Amniotic epithelial cell (primary cell): ENCODE measurements around the gene PLXDC2.
A peak's percentile ranks its signal among the peaks of the same experiment; 100 is the strongest.

ENCODE experiments used
- DNase-seq: peaks from one replicate; pipeline ENCODE4 v3.0.0-alpha.2; 2010; ENCODE audit warnings: low read depth

The PLXDC2 gene

DNA sequence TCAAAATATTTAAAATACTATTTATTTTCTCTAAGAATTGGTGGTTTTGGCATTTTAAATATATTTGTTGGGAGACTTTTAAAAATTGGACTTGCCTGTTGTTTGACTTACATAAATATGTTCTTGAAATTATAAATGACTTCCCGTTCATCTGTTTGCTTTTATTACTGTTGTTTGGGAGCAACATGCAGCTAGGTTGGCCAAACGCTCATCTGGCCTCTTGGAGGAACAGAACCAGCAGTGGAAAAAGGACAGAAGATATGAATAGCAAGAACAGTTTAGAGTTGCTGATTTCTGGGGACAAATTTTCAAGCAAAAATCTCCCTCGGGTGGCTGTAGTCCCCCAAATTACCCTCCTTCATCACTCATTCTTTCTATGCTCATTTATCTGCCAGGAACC lies 41.6 kb downstream of the PLXDC2 start:
- DNase-seq = no peak

DNA sequence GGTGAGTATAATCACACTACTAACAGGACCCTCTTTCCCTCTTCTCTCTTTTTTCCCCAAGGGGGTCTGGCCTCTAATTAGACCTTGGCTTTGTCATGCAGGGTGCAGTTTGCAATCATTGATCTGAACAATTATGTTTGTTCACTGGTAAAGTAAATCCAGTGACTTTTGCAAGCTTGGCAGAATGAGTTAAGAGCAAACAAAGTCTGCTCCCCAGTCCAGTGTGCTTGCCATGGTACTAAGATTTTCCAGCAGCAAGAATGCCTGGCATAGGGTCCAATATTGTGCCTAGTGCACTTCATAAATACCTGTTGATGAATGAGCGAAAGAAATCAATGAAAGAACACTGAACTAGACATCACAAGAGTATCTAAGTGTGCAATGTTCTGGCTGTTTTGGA lies 43.9 kb downstream of the PLXDC2 start:
- no peak for DNase-seq

DNA sequence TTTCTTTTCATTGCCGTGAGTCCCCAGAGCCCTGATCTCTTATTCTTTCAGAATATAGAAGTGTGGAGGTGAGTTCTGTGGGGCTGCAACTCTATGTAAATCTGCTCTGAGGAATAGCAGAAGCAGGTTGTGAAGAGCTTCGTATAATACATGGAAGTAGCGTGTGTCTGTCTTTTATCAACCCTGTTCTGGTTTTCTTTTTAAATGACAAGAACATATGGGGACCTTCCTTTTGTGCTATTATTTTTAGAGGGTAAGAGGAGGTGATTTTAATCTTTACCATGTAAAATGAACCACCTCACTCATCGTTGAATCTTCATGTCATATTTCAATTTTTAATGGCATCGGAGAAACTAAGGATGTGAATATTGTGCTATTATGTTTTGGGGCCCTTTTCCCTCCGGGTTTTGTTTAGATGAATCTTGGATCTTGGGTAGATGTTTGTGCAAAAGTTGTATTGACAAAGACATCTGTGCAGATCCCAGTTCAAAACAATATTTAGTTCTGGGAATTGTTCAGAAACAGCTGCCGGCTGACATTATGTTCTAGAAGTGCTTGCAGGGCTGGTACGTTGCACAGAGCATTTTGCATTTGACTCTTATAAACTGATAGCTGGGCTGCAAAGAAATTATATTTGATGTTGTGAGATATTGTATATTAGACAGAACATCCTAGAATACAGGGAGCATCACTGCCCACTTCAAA lies 46.7 kb downstream of the PLXDC2 start:
- DNase-seq = no peak

DNA sequence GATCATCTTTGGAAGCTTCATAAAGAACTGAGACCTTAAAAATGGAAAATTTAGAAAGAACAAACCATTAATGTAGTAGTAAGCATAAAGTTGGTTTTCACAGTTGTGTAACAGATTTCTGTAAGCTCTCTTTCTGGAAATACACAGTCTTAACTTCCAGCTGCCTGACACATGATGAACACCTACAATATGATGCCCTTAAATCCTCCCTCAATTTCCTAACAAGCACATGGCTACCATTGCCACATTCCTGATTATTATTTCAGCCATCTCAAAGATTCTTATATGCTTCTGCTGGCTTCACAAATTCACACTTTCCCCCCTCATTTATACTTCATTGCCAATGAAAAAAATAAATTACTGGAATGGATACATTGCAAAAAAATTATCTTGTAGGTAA lies 49.4 kb downstream of the PLXDC2 start:
- peak; percentile 23 for DNase-seq

DNA sequence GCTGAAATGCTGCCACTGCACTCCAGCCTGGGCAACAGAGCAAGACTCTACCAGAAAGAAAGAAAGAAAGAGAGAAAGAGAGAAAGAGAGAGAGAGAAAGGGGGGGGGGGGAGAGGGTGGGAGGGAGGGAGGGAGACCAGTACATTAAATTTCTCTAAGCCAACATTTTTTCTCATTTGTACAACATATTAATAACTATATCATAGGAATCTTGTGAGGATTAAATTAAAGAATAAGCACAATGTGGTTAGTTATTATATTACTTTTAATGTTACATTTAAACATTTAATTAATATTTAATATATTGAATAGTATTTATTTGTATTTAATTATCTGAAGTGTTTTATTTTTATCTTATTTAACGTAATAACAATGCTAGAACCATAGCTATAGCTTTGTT lies 53.1 kb downstream of the PLXDC2 start:
- DNase-seq = no peak

- no peak for DNase-seq
These were observed 56.5 kb downstream of the PLXDC2 start for GRCh38 chr10:19872504-19873271.

- DNase-seq = no peak
These were observed 58.0 kb downstream of the PLXDC2 start for GRCh38 chr10:19874190-19874589.

DNA sequence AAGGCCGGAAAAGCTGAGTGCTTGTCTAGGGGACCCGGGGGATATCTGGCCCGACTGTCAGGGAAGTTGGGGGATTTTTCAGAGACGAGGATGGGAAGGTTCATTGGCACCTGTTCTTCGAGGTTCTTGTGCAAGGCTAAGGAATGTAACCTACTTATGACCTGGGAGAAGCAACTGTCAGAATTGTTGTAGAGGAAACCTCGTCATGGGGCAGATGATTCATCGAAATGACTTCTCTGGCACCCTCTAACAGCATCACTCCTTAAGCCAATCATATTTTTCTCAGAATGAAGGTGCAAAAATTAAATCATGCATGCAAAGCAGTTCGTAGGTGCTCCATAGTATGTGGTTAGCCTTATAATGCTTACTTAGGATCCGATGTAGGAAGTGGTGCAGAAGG lies 58.6 kb downstream of the PLXDC2 start:
- peak; percentile 66 for DNase-seq

DNA sequence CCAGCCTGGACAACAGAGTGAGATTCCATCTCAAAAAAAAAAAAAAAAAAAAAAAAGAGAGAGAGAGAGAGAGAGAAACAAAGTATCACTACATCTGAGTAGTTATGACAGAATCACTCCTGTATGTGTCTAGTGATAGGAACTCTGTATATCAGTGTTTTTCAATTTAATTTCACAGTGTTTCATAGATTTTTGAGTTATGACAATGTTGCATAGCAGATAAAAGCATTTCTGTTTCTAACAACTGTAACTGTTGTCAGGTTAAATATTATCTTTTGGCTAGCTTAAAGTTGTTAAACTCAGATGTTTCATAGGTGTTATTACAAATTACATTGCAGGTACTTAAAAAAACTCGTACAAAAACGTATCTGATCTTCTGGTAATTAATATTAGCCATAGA lies 60.3 kb downstream of the PLXDC2 start:
- peak; percentile 21 for DNase-seq

GRCh38 chr10:19877466-19878255 lies 61.4 kb downstream of the PLXDC2 start:
- DNase-seq = peak; percentile 43

DNA sequence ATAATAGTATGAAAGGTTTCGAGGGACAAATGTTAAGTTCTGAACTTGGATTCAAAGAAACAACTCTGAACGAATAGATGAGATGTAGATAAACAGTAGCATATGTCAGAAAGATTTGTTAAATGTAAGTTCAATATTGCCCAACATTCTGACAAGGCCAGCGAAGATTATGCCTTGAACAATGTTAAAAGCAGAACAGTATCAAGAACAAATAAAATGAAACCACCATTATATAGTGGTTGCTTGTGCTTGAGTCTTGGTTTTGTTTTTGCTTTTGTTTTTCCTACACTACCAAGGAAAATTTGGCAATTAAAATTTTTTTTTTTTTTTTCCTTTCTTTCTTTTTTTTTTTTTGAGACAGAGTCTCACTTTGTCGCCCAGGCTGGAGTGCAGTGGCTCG lies 66.4 kb downstream of the PLXDC2 start:
- no peak for DNase-seq

- no peak for DNase-seq
These were observed 71.9 kb downstream of the PLXDC2 start for GRCh38 chr10:19888061-19888660.

DNA sequence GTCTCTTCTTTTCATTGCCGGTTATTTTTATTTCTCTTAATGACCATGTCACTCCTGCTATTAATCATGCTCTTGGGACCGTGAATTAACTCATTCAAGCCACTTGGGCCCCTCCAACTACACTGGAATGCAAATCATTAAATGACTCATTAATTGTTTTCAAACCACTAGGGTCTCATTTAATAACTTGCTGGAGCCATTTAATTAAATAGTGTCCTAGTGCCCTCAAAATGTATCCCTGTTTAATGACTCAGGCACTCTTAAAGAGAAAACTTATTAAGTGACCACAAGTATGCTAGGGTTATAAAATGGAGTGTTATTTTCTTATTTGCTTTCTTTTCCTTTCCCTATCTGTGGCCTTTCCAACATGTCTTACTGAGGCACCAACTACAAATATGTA lies 73.0 kb downstream of the PLXDC2 start:
- no peak for DNase-seq

GRCh38 chr10:19891429-19891828 lies 75.2 kb downstream of the PLXDC2 start:
- DNase-seq = no peak

- no peak for DNase-seq
These were observed 76.0 kb downstream of the PLXDC2 start for GRCh38 chr10:19892270-19892669.

DNA sequence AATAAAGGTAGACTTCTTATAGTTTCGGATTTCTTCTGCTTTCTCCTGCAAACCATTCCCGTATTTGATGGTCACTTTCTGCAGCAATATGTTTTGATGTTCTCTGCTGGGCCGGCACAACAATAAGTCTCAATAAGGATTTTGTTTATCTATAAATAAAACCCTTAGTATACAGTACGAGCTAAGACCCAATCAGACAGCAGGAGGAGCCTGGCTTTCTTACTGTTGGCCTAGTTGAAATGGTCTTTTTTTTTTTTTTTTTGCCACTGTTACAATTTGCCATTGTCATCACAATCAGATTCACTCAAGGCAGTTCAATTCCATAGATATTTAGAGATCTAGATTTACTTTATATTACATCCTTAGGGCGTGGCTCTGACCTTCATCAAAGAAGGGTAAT lies 76.4 kb downstream of the PLXDC2 start:
- DNase-seq = no peak

- DNase-seq = no peak
These were observed 79.3 kb downstream of the PLXDC2 start for GRCh38 chr10:19895500-19895899.

GRCh38 chr10:19902456-19902855 lies 86.2 kb downstream of the PLXDC2 start:
- DNase-seq = no peak

GRCh38 chr10:19904202-19904661 lies 88.0 kb downstream of the PLXDC2 start:
- peak; percentile 94 for DNase-seq

GRCh38 chr10:19906108-19906791 lies 90.0 kb downstream of the PLXDC2 start:
- DNase-seq = no peak

DNA sequence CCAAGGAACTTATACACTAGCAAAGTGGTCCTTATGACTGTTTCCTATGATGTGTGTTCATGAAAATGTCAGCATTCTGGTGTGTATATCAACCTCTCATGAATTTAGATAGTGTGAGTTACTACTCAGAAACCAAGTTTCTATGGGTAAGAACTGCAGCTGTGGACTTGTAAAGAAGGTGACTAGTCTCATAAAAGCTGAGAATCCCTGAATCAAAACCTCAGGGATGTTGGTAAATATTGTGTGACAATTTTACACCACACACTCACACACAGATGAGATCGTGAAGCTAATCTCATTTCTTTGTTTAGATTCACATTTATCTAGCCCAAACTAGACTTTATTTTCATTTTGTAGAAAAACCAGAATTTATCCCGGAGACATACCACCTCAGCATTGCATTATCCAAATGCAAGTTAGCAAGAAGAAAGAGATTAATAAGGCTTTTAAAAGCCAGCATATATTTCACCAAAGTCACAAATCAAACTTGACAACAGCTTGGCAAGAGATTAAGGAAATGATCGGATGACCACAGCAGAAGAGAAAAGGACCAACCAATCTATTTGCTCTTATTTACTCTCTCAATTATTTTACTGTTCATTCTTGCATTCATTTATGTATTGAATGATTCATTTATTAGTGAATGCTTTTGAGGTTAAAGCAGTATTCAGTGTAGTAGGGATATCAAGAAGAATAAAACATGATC lies 92.9 kb downstream of the PLXDC2 start:
- DNase-seq = peak; percentile 35
